HL-60/S4 treated with phorbol 12-myristate 13-acetate at 8.2 ng/mL for 4 days and 3 days (cell line): ENCODE data around the gene MOV10L1.

Experiments used
- in situ Hi-C: fragments of 300-500 bp; cut with MboI; formaldehyde crosslinking; loops from 2 replicates; pipeline ENCODE4 v1.15.0; 2022; ENCODE audit warnings: low sequenced_read_pairs

The MOV10L1 gene

GRCh38 chr22:50101870-50102565, 12.2 kb downstream of the MOV10L1 start:
- in situ Hi-C loops, result no loop called here

- in situ Hi-C loops, result no loop called here
Observed at GRCh38 chr22:50102946-50103345, 13.1 kb downstream of the MOV10L1 start.

DNA sequence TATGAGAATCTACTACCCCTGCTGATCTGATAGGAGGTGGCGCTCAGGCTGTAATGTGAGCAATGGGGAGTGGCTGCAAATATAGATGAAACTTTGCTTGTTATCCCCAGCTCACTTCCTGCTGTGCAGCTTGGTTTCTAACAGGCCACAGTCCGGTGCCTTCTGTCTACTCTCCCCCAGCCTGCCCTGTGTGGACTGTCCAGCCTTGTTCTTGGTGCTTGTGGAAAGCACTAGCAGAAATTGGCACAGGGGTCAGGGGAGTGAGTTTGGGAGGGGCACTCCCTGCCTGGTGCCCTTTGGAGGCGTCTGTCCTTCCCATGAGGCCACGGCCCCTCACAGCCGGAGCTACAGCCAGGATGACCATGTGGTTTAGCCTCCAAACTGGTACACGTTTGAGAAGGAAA, 14.3 kb downstream of the MOV10L1 start:
- in situ Hi-C loops, result no loop called here

DNA sequence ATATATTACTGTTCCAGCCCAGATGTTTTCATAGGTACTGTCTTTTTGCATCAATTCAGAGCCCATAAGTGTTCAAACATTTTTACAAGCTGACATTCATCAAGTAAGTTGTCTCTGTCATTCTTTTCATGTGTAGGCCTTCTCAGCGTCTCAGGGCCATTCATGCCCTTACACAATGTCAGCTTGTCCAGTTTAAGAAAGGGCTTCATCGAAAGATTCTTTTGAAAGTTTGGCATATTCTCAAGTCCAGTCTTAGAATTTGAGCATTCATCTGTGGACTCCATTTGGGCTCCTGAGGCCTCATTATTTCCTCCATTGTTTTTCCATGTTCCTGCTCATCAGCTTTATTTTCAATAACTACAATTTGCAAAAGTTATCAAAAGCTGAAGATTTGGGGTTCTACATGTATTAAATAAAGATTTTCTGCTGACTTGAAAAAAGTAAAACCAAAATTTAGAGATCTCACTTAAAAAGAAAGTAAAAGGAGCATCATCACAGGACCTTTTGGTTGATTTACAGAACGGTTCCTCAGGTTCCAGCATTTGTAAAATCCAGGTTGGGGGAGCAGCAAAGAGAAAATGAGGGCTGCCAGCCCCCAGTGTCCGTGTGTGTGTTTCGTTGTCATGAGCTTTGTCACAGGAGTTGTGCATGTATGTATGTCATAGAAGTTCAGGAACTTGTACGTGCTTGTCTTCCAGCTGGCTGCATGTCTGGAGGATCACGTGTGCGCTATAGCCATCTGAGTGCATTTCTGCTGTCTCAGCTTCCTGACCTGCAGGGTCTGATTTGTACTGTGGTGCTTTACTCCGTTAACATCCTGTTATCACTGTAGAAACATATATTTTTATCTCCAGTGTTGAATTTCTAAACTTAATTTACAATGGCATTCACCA, 15.6 kb downstream of the MOV10L1 start:
- in situ Hi-C loops, result no loop called here

- in situ Hi-C loops, result no loop called here
Observed at GRCh38 chr22:50107529-50107928, 17.7 kb downstream of the MOV10L1 start.

- in situ Hi-C loops, result no loop called here
Observed at GRCh38 chr22:50111056-50111455, 21.2 kb downstream of the MOV10L1 start.

- in situ Hi-C loops, result no loop called here
Observed at GRCh38 chr22:50112151-50113118, 22.6 kb downstream of the MOV10L1 start.

DNA sequence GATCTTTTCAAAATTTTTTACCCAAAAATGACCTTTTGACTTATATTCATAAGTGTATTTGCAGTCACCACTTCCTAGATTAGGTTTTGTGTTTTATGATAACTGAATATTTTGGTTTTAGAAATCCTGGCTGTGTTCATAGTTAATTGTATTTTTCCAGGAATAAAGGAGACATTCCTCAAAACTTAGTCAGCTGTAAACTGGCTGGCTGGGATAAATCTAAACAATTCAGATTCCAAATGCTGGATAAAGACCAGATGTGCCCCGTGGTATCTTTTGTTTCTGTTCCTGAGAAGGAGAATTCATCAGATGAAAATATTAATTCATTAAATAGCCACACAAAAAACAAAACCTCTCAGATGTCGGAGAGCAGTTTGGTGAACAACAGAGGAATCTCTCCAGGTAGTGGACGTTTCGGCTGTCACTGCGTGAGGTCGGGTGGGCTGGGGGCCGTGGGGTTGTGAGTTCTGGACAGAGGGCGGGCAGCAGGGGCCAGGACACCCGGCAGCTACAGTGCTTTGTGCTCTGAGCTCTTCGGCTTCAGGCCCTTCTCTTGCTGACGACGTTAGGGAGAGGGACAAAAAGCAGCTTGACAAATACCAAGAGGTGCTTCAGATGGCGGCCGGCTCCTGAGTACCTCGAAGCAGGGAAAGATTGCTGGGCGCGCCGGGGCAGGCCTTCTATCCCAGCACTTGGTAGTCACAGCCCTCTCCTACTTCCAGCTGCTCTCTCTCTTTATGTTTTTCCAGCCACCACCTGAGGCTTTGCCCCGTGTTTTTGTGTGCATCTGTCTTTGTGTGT, 24.6 kb downstream of the MOV10L1 start:
- in situ Hi-C loops, result no loop called here

- in situ Hi-C loops, result no loop called here
Observed at GRCh38 chr22:50115693-50116092, 25.9 kb downstream of the MOV10L1 start.

DNA sequence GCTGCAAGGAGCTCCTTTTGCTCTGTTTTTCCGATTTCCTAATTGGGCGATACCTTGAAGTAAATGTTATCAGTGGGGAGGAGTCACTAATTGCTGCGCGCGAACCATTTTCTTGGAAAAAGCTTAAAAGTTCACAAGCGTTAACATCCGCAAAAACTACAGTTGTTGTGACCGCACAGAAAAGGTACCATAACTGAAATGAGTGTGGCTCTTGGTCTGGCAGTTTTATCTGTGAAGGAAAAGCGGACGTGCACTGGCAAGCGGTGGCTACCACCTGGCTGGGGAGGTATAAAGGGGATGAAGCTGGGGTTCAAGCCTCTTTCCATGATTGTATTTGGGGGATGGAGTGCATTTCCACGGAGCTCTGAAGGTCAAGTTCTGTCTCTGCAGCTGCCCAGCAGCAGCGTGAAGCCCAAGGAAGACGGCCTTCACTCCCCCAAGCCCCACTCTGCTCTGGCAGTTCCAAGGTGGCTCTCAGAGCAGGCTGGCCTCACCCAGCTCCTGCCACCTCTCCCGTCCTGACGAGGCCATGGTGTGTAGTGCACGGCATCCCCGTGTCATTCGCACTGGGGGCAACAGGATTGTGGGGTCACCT, 27.5 kb downstream of the MOV10L1 start:
- in situ Hi-C loops, result no loop called here

DNA sequence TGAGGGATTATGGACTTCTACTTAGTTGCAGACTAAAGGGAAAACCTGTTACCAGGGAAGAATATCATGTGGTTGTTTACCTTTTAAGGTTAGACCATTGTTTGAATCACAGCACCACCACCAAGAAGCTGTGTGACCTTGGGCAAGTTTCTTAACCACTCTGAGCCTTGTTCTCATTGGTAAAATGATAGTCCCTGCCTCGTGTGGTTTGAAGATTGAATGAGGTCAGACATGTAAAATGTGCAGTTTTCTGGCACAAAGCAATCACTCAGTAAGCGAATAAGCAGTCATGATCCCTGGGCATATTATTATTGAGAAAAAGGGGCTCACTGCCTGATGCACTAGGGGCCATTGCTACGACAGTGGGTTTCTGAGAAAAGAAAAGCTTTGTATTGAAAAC, 28.3 kb downstream of the MOV10L1 start:
- in situ Hi-C loops, result no loop called here

GRCh38 chr22:50118557-50119168, 28.9 kb downstream of the MOV10L1 start:
- in situ Hi-C loops, result no loop called here

DNA sequence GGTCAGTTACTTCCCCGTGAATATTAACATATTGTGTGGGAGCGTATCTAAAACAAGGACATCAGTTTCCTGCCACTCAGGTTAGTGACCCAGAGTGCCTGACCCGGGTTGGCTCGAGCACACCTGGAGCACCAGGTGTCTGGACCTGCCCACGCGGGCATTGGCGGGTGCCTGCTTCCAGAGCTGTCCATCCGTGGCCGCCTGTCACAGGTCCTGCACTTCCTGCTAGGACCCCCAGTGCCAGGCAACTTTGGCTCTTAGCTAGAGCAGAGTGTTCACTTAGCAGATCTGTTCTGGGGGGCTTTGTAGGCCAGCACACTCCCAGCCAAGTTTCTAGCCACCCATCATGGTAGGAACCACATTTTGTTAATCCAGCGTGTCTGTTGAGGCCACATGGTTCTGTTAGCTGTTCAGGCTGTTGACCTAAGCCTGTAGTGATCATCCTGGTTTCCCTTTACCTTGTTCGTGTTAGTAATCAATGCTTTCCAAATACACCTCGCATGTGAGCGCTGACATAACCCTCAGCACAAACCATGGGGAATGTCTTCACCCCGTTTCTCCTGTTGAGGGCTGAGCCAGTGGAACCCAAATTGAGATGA, 29.5 kb downstream of the MOV10L1 start:
- in situ Hi-C loops, result no loop called here

DNA sequence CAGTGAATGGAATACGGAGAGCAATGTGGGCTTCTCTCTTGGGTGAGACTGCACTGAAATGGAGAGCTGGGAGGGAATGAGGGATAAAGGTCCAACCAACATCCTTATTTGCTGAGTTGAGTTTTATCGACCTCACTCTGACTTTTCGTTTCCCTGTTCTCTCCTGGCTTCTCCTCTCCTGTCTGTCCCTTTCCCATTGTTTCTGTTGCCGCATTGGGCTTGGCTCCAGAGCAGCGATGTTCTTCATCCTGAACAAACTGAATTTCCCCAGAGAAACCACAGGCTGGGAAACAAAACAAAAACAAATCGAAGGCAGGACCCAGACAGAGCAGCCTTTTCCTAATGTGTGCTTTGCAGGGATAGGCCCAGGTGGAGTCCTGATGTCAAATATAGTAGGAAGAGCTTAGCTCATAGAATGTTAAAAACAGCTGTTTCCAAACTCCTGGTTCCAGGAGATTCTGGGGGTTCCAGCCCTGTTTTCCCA, 30.0 kb downstream of the MOV10L1 start:
- in situ Hi-C loops, result no loop called here

- in situ Hi-C loops, result no loop called here
Observed at GRCh38 chr22:50121202-50121740, 31.5 kb downstream of the MOV10L1 start.

- in situ Hi-C loops, result no loop called here
Observed at GRCh38 chr22:50123119-50123518, 33.3 kb downstream of the MOV10L1 start.

- in situ Hi-C loops, result no loop called here
Observed at GRCh38 chr22:50125029-50125428, 35.2 kb downstream of the MOV10L1 start.

DNA sequence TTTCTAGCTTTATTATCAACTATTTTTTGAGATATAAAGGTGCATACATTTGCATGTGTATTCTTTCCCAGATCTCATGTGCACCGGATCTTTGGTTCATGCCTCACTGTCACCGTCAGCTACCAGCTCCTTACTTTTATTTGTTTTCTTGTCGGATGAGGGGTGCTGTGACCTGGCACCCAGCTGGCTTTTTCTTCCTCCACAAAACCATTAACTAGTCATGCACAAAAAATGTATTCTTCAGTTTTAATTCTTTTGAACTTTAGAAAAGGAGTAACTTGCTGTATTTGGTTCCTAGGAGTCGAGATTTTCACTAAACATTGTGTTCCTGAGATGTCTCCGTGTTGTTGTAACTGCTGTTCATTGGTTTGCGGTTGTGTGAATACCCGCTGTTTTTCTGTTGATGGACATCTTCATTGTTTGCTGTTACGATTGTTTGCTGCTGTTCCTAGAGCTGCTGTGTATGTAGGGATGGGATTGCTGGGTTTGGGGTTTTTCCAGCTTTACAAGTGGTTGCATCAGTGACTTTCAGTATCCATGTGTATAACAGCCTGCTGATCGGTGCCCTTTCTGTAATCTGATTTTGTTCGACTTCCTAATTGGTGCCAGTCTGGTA, 39.4 kb downstream of the MOV10L1 start:
- in situ Hi-C loops, result no loop called here
